Islet precursor cell (in vitro differentiated cells): ENCODE results near the gene ATL1.
"Not testable (repeated sequence)": the region's sequence is repeated elsewhere in the genome, so short reads cannot be mapped to it uniquely, and the experiment has no call there.

Source experiments
- DNase-seq: peaks from one replicate; pipeline ENCODE4 v3.0.0-alpha.2; 2018

Gene ATL1

GRCh38 chr14:50534997-50535396 lies 24.9 kb upstream of the ATL1 start:
- DNase-seq = no peak

- not testable (repeated sequence) for DNase-seq
Measured at GRCh38 chr14:50538034-50538433, 21.9 kb upstream of the ATL1 start.

- no peak for DNase-seq
Measured at GRCh38 chr14:50539051-50539450, 20.9 kb upstream of the ATL1 start.

- DNase-seq = no peak
Measured at GRCh38 chr14:50541159-50541567, 18.8 kb upstream of the ATL1 start.

GRCh38 chr14:50542941-50543418 lies 17.0 kb upstream of the ATL1 start:
- no peak for DNase-seq

GRCh38 chr14:50544911-50545310 lies 15.0 kb upstream of the ATL1 start:
- no peak for DNase-seq

GRCh38 chr14:50545618-50546017 lies 14.3 kb upstream of the ATL1 start:
- no peak for DNase-seq

- no peak for DNase-seq
Measured at GRCh38 chr14:50550294-50550693, 9.7 kb upstream of the ATL1 start.

GRCh38 chr14:50551877-50552276 lies 8.1 kb upstream of the ATL1 start:
- DNase-seq = no peak

GRCh38 chr14:50552796-50553195 lies 7.1 kb upstream of the ATL1 start:
- not testable (repeated sequence) for DNase-seq

GRCh38 chr14:50560931-50561285 lies 963 bp downstream of the ATL1 start:
- peak; percentile 70 for DNase-seq

GRCh38 chr14:50562841-50563240 lies 2.9 kb downstream of the ATL1 start:
- DNase-seq = no peak

- DNase-seq = no peak
Measured at GRCh38 chr14:50569714-50570274, 9.8 kb downstream of the ATL1 start.

- DNase-seq = no peak
Measured at GRCh38 chr14:50573862-50574261, 13.9 kb downstream of the ATL1 start.

- no peak for DNase-seq
Measured at GRCh38 chr14:50575769-50576168, 15.8 kb downstream of the ATL1 start.

GRCh38 chr14:50577982-50578381 lies 18.0 kb downstream of the ATL1 start:
- no peak for DNase-seq

GRCh38 chr14:50578433-50578832 lies 18.5 kb downstream of the ATL1 start:
- no peak for DNase-seq

GRCh38 chr14:50590464-50590863 lies 30.5 kb downstream of the ATL1 start:
- no peak for DNase-seq

- DNase-seq = peak; percentile 55
Measured at GRCh38 chr14:50594577-50595316, 34.8 kb downstream of the ATL1 start.

- no peak for DNase-seq
Measured at GRCh38 chr14:50598765-50599164, 38.8 kb downstream of the ATL1 start.

GRCh38 chr14:50599700-50600444 lies 39.9 kb downstream of the ATL1 start:
- no peak for DNase-seq

GRCh38 chr14:50600849-50601248 lies 40.9 kb downstream of the ATL1 start:
- DNase-seq = peak; percentile 70

GRCh38 chr14:50601394-50601793 lies 41.4 kb downstream of the ATL1 start:
- no peak for DNase-seq

GRCh38 chr14:50602035-50602434 lies 42.1 kb downstream of the ATL1 start:
- DNase-seq = no peak
